ENCODE measurements around the gene EIF4G2.
"Not testable (repeated sequence)": the region's sequence is repeated elsewhere in the genome, so short reads cannot be mapped to it uniquely, and the experiment has no call there.

Gene EIF4G2

DNA sequence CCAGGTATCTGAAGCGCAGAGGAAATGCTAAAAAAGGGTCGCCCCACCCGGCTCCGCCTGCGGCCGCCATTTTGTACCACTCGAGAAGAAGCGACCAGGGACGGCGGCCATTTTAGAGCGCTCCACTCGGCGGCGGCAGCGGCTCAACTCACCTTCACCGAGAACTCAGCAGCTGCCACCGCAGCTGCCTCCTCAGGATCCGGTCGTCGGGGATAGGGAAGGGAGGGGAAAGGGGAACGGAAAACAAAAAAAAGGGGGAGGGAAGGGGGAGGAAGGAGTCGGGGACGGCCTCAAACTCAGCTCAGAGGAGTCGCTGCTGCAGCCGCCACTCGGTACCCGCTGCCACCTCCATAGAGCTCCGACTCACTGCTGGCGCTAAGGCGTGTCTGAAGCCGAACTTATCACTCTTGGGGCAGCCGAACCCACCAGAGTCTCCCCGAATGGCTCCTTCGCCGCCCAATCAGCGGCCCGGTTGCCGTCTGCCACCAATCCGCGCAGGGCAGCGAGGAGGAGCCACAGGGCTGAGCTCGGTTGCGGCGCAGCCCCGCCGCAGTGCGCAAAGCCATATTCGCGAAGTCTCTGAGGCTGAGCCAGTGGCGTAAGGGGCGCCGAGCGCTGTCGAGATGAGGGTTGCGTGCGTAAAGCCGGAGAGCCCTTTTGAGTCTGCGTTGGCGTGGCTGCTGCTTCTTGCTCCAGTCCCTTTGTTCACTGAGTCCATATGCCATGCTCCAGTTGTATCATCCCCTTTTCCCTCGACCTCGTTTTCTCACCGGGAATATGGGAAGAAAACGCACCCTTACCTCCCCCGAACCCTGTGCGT lies at the start of gene EIF4G2:
Gene EIF4G2, minus strand, starts transcription at position 374 of the 820 bp plus-strand sequence.
- DNase-seq = peak; percentile 94

- peak; percentile 61 for DNase-seq
These were observed 49.1 kb upstream of the EIF4G2 start, which contains the start of gene ZBED5 for GRCh38 chr11:10857709-10858438. ZBED5 (minus strand) TSS chr11:10858053; CDS start chr11:10854945, 3,108 bp downstream.

DNA sequence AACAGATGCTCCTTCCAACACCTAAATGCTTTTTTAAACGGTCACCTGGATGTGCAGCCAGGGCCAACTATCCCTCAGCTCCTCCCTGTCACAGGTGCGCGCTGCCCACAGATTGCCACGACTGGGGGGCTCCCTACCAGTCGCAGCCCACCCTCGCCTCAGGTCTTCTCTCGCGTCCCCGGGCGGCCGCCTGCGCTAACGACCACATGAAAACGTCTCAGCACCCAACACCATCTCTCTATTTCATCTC lies 48.7 kb upstream of the EIF4G2 start:
- DNase-seq = no peak

GRCh38 chr11:10856689-10857458 lies 48.1 kb upstream of the EIF4G2 start:
- no peak for DNase-seq

DNA sequence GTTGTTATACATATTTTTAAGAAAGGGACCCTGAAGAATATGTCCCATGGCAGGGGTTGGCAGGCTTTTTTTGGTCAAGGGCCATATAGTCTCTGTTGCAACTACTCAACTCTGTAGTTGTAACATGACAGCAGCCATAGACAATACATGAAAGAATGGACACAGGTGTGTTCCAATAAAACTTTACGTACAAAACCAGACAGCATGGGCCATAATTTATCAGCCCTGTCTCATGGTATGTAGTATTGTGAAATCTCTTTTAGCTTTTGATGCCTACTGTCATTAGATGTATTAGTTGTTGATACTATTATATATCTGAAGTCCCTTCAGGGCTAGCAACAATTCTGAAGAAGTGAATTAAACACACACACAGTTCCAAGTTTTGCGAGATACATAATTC lies 46.6 kb upstream of the EIF4G2 start:
- DNase-seq = no peak

GRCh38 chr11:10847960-10848860 lies 39.5 kb upstream of the EIF4G2 start:
- DNase-seq = no peak

DNA sequence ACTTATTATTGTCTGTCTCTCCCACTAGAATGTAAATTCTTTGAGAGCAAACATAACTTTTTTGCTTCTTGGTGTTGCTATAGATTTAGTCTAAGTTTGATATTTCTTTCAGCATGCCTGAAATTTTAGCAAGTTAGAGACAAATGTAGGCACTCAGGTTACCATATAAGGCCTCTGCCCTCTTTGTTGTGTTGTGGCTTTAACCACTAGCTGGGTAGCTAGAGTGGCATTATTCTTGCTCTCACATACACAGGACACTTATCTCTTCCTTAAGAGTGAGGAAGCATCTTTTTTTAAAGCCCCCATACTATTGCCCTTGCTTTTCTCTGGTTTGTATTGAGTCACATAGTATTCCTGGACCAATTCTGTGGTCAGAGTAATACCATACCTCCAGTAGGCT lies 37.9 kb upstream of the EIF4G2 start:
- DNase-seq = no peak

DNA sequence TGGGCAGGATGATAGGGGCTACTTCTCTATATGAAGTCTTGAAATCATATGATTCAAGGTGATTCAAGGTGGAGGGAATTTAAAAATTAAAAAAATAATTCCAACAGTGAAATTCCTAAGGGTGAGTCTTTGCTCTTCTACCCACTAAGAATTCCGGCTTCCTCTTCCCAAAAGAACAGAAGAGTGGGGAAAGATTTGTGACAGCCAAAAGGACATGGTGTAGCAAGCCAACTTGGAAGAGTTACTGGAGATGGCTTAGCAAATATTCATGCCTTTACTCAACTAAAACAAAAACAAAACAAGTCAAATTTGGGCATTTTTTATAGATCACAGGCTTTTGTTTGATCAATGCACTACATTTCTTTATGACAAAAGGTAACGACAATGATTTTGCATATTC lies 36.9 kb upstream of the EIF4G2 start:
- no peak for DNase-seq

DNA sequence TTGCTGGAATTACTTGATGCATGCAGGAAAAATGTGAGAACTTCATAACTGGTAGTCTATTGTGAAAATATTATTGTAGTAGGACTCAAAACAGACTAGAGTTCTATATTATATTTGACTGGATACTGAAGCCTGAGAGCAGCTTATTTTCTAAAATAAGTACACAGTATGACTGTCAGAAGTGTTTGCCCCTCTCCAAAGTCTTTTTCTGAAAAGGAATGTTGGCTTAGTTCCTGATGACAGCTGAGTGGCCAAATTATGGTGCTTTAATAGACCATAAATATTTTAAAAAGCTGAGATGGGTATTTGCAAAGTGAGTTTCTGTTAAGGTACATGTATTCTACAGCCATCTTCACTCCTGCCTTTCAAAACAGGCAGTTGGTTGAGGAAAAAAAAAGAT lies 36.1 kb upstream of the EIF4G2 start:
- DNase-seq = no peak

DNA sequence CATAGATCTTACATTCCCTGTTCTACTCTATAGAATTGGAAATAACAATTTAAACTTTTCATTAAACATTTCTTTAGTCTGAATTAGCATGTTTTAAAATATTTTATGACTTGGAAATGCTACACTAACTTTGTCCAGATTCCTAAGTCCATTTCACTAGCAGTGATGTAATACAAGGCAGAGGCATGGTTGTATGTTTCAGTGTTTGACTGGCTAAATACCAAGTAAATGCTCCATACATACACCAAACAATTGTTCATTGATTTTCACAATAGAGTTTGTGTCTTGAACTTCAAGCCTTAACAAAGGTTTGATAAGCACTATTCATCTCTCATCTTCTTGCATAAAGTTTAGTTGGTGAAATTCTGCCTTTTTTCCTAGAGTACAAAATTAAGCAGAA lies 35.6 kb upstream of the EIF4G2 start:
- DNase-seq = no peak

DNA sequence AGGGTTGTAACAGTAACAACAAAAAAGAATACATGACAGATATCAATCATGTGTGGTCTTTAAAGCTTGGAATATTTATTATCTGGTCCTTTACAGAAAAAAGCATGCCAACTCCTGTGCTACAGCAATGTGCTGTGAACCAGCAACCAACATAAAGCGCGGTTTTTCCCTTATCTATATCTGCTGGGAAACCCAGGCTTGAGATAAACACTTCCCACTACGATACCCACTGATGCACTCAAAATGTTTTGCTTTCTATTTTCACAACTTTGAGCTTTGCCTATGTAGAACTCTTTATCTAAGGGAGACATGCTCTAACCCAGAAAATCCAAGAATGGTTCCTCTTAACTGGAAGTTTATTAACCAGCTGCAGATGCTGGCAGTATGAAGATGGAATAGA lies 30.2 kb upstream of the EIF4G2 start:
- DNase-seq = no peak

- DNase-seq = no peak
These were observed 29.4 kb upstream of the EIF4G2 start for GRCh38 chr11:10838083-10838482.

DNA sequence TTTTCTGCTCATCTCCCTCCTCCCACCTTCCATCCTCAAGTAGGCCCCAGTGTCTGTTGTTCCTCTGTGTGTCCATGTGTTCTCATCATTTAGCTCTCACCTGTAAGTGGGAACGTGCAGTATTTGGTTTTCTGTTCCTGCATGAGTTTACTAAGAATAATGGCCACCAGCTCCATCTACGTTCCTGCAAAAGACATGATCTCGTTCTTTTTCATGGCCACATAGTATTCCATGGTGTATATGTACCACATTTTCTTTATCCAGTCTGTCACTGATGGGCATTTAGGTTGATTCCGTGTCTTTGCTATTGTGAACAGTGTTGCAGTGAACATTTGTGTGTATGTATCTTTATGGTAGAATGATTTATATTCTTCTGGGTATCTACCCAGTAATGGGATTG lies 28.2 kb upstream of the EIF4G2 start:
- DNase-seq = not testable (repeated sequence)

- no peak for DNase-seq
These were observed 20.4 kb upstream of the EIF4G2 start for GRCh38 chr11:10829139-10829538.

DNA sequence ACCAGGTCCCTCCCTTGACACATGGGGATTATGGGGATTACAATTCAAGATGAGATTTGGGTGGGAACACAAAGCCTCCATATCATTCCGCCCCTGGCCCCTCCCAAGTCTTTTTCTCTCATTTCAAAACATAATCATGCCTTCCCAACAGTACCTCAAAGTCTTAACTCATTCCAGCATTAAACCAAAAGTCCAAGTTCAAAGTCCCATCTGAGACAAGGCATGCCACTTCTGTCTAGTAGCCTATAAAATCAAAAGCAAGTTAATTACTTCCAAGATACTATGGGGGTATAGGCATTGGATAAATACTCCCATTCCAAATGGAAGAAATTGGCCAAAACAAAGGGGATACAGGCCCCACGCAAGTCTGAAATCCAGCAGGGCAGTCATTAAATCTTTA lies 19.7 kb upstream of the EIF4G2 start:
- DNase-seq = no peak

- no peak for DNase-seq
These were observed 16.2 kb upstream of the EIF4G2 start for GRCh38 chr11:10824888-10825287.

GRCh38 chr11:10823152-10823579 lies 14.4 kb upstream of the EIF4G2 start:
- DNase-seq = no peak

DNA sequence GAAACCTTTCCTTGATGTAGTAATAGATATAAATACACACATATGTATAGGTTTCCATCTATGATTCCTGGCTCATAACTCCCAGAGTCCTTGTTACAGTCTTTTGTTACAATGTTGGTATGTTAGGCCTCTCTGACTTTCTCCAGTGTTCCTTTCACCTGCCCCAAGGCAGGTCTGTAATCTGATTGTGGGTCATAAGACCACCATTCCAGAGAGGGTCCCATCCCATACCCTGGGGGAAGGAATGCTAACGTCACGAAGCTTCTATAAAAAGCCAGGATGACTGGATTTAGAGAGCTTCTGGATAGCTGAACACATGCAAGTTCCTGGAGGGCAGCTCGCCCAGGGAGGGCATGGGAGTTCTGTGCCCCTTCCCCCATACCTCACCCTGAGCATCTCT lies 13.8 kb upstream of the EIF4G2 start:
- not testable (repeated sequence) for DNase-seq

GRCh38 chr11:10818594-10818993 lies 9.9 kb upstream of the EIF4G2 start:
- DNase-seq = no peak

DNA sequence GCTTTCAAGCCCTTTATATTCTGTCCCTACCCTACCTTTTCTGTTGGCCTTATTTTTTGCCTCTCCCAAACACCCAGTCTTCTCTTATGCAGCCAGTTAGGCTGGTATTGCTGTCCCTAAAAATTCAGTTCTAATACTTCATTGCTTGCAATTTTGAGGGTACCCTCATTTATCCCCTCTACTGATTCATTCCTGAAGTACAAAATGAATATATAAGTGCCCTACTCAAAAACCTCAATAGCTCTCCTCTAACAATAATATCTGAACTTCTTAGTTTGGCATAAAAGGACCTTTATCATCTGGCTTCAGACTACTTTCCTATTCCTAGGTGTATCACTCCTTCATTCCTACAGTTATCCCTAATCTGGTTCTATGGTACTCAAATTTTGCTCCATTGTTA lies 5.2 kb upstream of the EIF4G2 start:
- no peak for DNase-seq

DNA sequence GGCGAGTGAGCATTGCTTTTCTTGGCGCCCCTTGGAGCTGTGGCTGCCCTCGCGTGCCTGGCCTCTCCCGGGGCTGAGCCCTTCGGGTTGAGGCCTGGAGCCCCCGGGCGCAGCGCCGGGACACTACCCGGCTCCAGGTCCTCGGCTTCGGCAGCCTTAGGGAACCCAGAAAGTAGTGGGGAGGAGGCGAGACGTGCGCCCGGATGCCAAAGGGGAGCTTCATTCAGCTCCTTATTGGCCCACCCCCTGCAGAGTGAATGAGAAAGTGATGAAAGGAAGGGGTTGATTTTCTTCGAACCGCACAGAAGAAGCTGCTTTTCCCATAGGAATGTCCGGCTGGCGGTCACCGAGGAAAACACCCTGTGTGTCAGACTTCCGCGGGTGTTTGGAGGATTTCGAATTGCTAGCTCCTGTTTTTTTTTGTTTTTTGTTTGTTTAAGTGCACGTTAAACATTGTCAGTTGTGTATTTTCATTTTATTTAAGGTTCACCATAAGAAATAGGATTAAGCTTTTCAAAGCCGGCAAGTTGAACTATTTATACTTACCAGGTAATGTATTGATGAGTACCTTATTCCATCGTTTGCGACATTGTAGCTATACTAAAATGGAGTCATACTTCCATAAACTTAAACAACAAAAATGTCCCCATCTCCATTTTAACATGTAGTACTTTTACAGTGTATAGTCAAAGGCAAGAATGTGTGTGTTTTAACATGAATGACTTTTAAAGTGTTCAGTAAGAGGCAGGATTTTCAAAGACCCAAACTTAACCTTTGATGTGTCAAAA lies 841 bp upstream of the EIF4G2 start:
- DNase-seq = peak; percentile 38

GRCh38 chr11:10808235-10808552 lies 532 bp downstream of the EIF4G2 start:
- no peak for DNase-seq

Measured in 8988T (cell line).